HG03066 (cell line): ENCODE results near the gene FAM76B.
A peak's percentile ranks its signal among the peaks of the same experiment; 100 is the strongest.
"Not testable (repeated sequence)": the region's sequence is repeated elsewhere in the genome, so short reads cannot be mapped to it uniquely, and the experiment has no call there.

Experiments
- ATAC-seq: cut with Tn5 transposase; IDR thresholded peaks from one replicate; pipeline ENCODE4 v1.9.1; 2021; ENCODE audit warnings: low read depth; ENCODE audit not compliant: unreplicated experiment

FAM76B gene

GRCh38 chr11:95789506-95790122 is at the start of gene FAM76B:
Gene FAM76B, minus strand, starts transcription at chr11:95789782. Its CDS starts 304 bp downstream, at chr11:95789478.
- ATAC-seq, result peak; percentile 64

- ATAC-seq, result peak; percentile 83
Observed at GRCh38 chr11:95835768-95836488, 46.3 kb upstream of the FAM76B start.

GRCh38 chr11:95835351-95835750 is 45.8 kb upstream of the FAM76B start:
- no peak for ATAC-seq

- ATAC-seq, result no peak
Observed at GRCh38 chr11:95833378-95833777, 43.8 kb upstream of the FAM76B start.

GRCh38 chr11:95832763-95833162 is 43.2 kb upstream of the FAM76B start:
- ATAC-seq, result no peak

GRCh38 chr11:95831198-95831883 is 41.8 kb upstream of the FAM76B start:
- no peak for ATAC-seq

GRCh38 chr11:95829580-95830259 is 40.1 kb upstream of the FAM76B start:
- no peak for ATAC-seq

GRCh38 chr11:95827696-95828095 is 38.1 kb upstream of the FAM76B start:
- no peak for ATAC-seq

- no peak for ATAC-seq
Observed at GRCh38 chr11:95821640-95822039, 32.1 kb upstream of the FAM76B start.

- ATAC-seq, result no peak
Observed at GRCh38 chr11:95816037-95816436, 26.5 kb upstream of the FAM76B start.

GRCh38 chr11:95811052-95811451 is 21.5 kb upstream of the FAM76B start:
- ATAC-seq, result not testable (repeated sequence)

GRCh38 chr11:95806464-95806863 is 16.9 kb upstream of the FAM76B start:
- not testable (repeated sequence) for ATAC-seq

- ATAC-seq, result no peak
Observed at GRCh38 chr11:95805869-95806268, 16.3 kb upstream of the FAM76B start.

- no peak for ATAC-seq
Observed at GRCh38 chr11:95803973-95804372, 14.4 kb upstream of the FAM76B start.

GRCh38 chr11:95802806-95803205 is 13.2 kb upstream of the FAM76B start:
- no peak for ATAC-seq

- no peak for ATAC-seq
Observed at GRCh38 chr11:95800438-95800837, 10.9 kb upstream of the FAM76B start.

GRCh38 chr11:95799546-95799945 is 10.0 kb upstream of the FAM76B start:
- ATAC-seq, result no peak

GRCh38 chr11:95796501-95796900 is 6.9 kb upstream of the FAM76B start:
- ATAC-seq, result no peak

- ATAC-seq, result no peak
Observed at GRCh38 chr11:95795627-95796295, 6.2 kb upstream of the FAM76B start.

- ATAC-seq, result no peak
Observed at GRCh38 chr11:95794086-95794485, 4.5 kb upstream of the FAM76B start.

GRCh38 chr11:95793116-95793515 is 3.5 kb upstream of the FAM76B start:
- no peak for ATAC-seq
